HG02840 (cell line): ENCODE measurements around the gene CYLD.

Source experiments
- ATAC-seq: cut with Tn5 transposase; IDR thresholded peaks from one replicate; pipeline ENCODE4 v1.9.1; 2021; ENCODE audit warnings: mild to moderate bottlenecking, moderate library complexity, moderate number of reproducible peaks; ENCODE audit not compliant: unreplicated experiment, low FRiP score

The CYLD gene

GRCh38 chr16:50812876-50813466 lies 71.1 kb downstream of the CYLD start:
- no peak for ATAC-seq

GRCh38 chr16:50814052-50814451 lies 72.2 kb downstream of the CYLD start:
- no peak for ATAC-seq

- ATAC-seq: no peak
Observed at GRCh38 chr16:50814541-50814940, 72.7 kb downstream of the CYLD start.

GRCh38 chr16:50815382-50815781 lies 73.5 kb downstream of the CYLD start:
- ATAC-seq: no peak

- no peak for ATAC-seq
Observed at GRCh38 chr16:50816901-50817555, 75.1 kb downstream of the CYLD start.

GRCh38 chr16:50818380-50818779 lies 76.5 kb downstream of the CYLD start:
- ATAC-seq: no peak

- ATAC-seq: no peak
Observed at GRCh38 chr16:50819706-50820105, 77.8 kb downstream of the CYLD start.

GRCh38 chr16:50820225-50820624 lies 78.3 kb downstream of the CYLD start:
- ATAC-seq: no peak

- no peak for ATAC-seq
Observed at GRCh38 chr16:50821586-50821985, 79.7 kb downstream of the CYLD start.

GRCh38 chr16:50822671-50823070 lies 80.8 kb downstream of the CYLD start:
- no peak for ATAC-seq

GRCh38 chr16:50826797-50827316 lies 85.0 kb downstream of the CYLD start:
- ATAC-seq: no peak

GRCh38 chr16:50828164-50828702 lies 86.3 kb downstream of the CYLD start:
- ATAC-seq: no peak

GRCh38 chr16:50830698-50831097 lies 88.8 kb downstream of the CYLD start:
- no peak for ATAC-seq

GRCh38 chr16:50831751-50832150 lies 89.9 kb downstream of the CYLD start:
- no peak for ATAC-seq

GRCh38 chr16:50833929-50834328 lies 92.0 kb downstream of the CYLD start:
- ATAC-seq: no peak

- ATAC-seq: no peak
Observed at GRCh38 chr16:50834701-50835100, 92.8 kb downstream of the CYLD start.

- ATAC-seq: no peak
Observed at GRCh38 chr16:50835358-50836060, 93.6 kb downstream of the CYLD start.

- no peak for ATAC-seq
Observed at GRCh38 chr16:50836121-50836621, 94.3 kb downstream of the CYLD start.

- no peak for ATAC-seq
Observed at GRCh38 chr16:50837324-50837723, 95.4 kb downstream of the CYLD start.

GRCh38 chr16:50838165-50838564 lies 96.3 kb downstream of the CYLD start:
- ATAC-seq: no peak

GRCh38 chr16:50838885-50839284 lies 97.0 kb downstream of the CYLD start:
- no peak for ATAC-seq
